Measurements from ENCODE around the gene PNPLA7.
"Not testable (repeated sequence)": the region's sequence is repeated elsewhere in the genome, so short reads cannot be mapped to it uniquely, and the experiment has no call there.

The PNPLA7 gene

DNA sequence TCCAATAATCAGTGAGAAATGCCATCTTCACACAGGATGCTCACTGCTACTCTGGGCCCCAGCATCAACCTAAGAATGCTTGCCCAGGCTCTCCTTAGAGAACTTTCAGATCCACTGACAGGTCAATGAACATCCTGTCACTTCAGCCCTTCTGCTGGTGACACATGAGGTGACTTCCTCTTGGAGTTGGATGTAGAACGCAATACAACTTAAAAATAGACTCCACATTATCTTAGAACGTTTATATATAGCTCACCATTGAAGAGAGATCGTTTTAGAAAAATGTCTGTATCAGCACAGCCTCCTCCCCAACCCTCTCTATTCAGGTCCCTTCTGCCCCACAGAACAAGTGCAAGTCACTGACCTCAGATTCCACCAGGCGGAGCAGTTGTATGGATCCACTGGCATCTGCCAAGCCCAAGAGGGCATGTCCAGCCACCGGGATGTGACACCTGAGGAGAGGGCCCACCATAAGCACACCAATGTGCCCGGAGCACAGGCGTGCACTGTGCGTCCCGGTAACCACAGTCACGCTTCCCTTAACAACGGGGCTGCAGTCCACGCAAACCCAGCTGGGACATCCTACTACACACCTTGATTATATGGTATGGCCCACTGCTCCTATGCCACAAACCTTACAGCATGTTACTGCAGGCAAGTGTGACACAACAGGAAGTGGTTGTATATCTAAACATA lies 25.7 kb upstream of the PNPLA7 start:
- FAIRE-seq = no peak

DNA sequence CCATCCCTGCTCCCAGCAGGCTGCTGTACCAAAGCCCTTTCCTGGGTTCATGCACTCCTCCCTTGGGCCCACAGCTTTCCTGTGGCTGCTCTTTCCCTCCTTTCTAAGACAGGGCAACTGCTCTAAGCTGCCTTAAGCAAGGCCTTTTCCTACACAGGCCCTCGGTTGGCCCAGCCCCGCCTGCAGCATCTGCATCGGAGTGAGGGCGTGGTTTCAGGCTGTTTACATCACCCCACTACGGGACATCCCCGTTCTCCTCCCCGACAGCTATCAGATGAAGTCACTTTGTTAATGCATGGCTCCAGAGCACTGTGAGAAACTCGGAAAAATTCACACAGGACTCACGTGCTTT lies 25.1 kb upstream of the PNPLA7 start:
- FAIRE-seq (no peak), DNase-seq (ENCODE audit: insufficient read length, low spot score) (no peak)

More for the DNA sequence above, 25.7 kb upstream of the PNPLA7 start:
- DNase-seq (ENCODE audit: insufficient read length, low spot score) = no peak

DNA sequence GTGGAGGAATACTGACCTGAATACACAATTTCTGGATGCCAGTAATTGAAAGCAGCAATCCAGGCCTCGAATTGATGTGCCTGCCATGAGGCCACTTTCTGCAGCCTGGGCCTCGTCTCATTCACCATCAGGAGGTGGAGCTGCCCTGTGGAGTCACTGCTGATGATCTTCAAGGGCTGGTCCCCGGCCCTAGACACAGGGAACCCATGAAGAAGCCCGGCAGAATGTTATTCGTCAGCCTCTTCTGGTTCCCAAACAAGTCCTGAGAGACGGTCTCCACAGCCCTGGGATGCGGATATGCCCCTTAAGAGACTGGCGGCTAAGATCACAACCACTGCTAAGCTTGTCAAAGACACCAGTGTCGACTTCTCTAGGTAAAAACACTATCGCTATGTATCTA lies 24.0 kb upstream of the PNPLA7 start:
- FAIRE-seq (no peak), DNase-seq (ENCODE audit: insufficient read length, low spot score) (no peak)

DNA sequence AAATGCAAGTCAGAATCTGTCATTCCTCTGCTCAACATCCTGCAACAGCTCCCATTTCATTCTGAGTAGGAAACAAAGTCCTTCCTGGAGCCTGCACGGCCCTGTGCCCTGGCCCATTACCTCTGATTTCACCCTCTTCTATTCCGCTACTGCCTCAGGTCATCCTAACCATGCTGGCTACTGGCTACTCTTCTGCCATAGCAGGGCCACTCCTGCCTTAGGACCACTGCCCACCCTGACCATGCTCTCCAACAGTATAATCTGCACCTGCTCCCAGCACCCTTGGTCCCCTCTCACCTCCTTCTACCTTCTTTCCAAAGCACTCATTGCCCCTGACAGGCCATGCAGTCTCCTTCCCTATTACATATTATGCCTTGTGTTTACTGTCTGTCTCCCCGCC lies 20.4 kb upstream of the PNPLA7 start:
- FAIRE-seq (no peak), DNase-seq (ENCODE audit: insufficient read length, low spot score) (no peak)

DNA sequence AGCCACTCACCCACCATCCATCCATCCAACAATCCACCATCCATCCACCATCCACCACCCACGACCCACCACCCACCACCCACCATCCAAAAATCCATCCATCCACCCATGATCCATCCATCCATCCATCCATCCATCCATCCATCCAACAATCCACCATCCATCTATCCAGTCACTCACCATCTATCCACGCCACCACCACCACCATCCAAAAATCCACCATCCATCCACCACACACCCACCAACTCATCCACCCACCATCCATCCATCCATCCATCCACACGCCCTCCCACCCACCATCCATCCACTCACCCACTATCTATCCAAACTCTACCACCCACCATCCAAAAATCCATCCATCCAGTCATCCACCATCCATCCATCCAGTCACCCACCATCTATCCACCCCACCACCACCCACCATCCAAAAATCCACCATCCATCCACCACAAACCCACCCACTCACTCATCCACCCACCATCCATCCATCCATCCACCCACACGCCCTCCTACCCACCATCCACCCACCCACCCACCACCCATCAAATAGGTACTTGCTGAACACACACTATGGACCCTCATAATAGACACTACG lies 19.5 kb upstream of the PNPLA7 start:
- FAIRE-seq (no peak), DNase-seq (ENCODE audit: insufficient read length, low spot score) (no peak)

DNA sequence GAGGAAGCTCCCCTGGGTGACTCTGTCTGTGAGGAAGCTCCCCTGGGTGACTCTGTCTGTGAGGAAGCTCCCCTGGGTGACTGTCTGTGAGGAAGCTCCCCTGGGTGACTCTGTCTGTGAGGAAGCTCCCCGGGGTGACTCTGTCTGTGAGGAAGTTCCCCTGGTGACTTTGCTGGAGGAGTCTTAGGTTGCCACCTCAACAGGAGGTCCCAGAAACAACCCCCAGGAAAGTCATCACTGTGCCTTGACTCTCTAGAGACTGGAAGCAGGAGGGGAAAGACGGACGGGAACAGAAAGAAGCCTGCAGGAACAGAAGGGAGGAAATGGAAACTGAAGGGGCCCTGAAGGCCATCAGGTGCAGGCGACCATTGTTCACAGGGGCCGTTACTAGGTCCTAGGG lies 18.2 kb upstream of the PNPLA7 start:
- DNase-seq (ENCODE audit: insufficient read length, low spot score); FAIRE-seq: not testable (repeated sequence)

DNA sequence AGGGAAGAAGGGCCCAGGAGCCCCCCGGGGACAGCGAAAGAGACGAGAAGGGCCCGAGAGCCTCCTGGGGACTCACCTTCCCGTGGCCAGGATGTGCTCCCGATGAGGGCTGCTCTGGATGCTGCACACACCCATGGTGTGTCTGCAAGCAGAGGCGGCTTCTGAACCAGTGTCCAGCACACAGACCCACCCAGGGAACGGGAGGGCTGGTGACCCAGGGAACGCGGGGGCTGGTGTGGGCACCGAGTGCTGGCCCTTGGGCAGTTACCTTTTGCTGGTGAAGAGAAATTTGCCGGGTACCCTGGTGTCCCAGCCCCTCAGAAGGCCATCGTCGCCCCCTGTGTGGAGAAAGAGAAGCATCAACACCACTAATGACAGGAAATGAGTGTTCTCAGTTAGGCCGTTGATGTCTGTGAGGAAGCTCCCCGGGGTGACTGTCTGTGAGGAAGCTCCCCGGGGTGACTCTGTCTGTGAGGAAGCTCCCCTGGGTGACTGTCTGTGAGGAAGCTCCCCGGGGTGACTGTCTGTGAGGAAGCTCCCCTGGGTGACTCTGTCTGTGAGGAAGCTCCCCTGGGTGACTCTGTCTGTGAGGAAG lies 14.7 kb upstream of the PNPLA7 start:
- FAIRE-seq = no peak

DNA sequence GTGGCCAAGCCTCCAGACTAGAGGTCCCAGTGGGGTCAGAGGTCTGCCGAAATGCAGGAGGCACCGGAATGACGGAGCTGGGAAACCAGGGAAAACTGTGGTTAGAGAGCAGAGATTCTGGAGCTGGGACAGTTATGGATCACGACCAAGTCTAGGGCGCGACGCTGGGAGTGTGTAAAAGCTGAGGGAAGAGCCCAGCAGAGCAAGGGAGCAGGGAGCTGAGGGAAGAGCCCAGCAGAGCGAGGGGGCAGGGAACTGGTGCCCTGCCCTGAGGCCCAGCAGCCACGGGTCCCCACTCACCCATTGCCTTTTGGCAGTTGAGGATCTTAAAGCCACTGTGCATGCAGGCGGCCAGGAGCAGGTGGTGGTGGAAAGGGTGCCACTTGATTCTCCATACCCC lies 13.9 kb upstream of the PNPLA7 start:
- DNase-seq (ENCODE audit: insufficient read length, low spot score) (no peak), FAIRE-seq (no peak)

More for the DNA sequence above, 14.7 kb upstream of the PNPLA7 start:
- DNase-seq (ENCODE audit: insufficient read length, low spot score) = no peak

DNA sequence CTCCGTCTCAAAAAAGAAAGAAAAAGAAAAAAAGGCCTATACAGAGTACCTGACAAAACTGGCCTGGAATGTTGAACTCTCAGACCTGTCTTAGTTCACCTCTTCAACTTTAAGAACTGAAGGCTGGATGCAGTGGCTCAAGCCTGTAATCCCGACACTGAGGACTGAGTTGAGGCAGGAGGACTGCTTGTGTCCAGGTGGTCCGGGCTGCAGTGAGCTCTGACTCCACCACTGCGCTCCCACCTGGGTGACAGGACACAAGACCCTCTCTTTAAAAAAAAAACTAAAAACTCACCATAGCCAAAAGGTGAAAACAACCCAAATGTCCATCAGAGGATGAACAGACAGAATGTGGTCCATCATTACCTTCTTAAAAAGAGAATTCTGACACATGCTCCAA lies 7.9 kb upstream of the PNPLA7 start:
- no peak for FAIRE-seq
- no peak for DNase-seq (ENCODE audit: insufficient read length, low spot score)

DNA sequence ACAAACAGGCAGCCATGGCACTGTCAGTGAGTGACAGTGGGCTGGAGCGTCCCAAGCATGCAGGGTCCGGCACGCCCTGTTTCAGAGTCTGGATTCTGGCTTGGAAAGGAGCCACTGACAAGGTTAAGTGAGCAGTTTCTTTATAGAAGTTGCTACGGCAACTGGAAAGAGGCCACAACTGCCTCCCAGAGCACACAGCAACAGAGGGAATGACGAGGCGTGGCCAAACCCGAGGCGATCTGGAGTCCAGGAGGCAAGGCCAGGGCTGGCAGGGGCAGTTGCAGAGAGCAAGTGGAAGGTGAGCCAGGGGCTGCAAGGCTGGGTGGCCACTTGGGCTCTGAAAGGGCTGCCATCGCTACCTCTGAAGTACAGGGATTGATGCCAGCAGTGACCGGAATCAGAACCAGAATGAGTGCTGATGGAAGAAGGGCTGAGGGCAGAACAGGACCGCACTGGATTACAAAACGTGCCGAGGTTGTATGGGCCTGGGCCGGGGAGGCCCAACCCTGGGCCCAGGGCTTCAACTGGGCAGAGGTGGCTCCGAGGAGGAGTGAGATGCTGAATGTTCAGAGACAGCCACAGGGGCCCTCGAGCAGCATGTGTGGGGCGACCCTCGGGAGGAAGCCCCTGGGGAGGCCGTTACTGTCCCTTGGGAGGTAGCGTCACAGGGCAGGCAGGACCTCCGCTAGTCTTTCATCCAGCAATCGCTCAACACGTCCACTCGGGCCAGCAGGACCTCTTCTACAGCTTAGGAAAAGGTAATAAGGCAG lies 6.1 kb upstream of the PNPLA7 start:
- no peak for FAIRE-seq
- no peak for DNase-seq (ENCODE audit: insufficient read length, low spot score)

DNA sequence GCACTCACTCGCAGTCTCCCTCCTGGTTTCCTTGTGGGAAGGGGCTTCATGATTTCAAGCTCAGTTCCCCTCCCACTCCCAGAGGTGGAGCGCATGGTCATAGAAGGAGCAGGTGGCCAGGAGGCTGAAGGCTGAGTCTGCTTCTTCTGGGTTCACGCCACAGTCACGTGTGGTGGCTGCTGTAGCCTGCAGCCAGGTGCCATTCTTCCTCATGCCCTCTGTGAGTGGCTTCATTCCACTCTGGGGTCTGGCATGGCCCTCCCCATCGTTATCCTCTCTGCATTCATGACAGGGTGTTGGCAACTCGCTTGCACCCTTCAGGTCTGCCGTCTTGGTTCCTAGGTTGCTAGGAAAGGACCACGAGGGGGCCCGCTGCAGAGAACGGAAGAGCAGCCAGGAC lies 5.0 kb upstream of the PNPLA7 start:
- DNase-seq (ENCODE audit: insufficient read length, low spot score) (no peak), FAIRE-seq (no peak)

DNA sequence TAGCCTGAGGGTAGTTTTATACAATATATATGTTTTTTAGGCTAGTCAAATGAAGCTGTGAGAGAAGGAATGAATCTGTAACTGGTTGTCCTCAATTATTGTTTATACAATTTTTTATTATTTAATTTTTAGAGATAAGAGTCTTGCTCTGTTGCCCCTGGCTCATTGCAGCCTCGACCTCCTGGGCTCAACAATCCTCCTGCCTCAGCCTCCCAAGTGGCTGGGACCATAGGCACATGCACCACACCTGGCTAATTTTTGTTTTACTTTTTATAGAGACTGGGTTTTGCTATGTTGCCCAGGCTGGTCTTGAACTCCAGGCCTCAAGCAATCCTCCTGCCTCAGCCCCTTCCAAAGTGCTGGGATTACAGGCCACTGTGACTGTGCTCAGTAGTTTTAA lies 4.1 kb upstream of the PNPLA7 start:
- no peak for FAIRE-seq
- DNase-seq (ENCODE audit: insufficient read length, low spot score) = no peak

DNA sequence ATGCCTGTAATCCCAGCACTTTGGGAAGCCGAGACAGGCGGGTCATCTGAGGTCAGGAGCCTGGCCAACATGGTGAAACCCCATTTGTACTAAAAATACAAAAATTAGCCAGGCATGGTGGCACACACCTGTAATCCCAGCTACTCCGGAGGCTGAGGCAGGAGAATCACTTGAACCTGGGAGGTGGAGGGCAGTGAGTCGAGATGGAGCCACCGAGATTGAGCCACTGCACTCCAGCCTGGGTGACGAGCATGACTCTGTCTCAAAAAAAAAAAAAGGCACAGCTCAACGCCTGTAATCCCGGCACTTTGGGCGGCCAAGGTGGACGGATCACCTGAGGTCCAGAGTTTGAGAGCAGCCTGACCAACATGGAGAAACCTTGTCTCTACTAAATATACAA lies 3.5 kb upstream of the PNPLA7 start:
- DNase-seq (ENCODE audit: insufficient read length, low spot score); FAIRE-seq: not testable (repeated sequence)

DNA sequence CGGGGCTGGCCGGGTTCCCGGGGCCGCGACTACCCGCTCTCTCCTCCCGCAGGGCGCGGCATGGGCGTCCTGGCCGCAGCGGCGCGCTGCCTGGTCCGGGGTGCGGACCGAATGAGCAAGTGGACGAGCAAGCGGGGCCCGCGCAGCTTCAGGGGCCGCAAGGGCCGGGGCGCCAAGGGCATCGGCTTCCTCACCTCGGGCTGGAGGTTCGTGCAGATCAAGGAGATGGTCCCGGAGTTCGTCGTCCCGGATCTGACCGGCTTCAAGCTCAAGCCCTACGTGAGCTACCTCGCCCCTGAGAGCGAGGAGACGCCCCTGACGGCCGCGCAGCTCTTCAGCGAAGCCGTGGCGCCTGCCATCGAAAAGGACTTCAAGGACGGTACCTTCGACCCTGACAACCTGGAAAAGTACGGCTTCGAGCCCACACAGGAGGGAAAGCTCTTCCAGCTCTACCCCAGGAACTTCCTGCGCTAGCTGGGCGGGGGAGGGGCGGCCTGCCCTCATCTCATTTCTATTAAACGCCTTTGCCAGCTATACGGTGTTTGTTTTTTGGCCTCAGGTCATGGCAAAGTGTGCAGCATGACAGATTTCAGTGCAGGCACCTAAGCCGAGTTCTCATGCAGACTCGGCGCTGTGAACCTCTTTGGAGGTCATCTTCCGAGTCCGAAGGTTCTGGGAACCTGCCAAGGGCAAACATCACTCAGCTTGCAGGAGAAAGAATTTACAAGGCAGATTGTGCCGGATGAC lies 2.0 kb upstream of the PNPLA7 start:
- DNase-seq (ENCODE audit: insufficient read length, low spot score) = peak; percentile 40
- peak; percentile 39 for FAIRE-seq

DNA sequence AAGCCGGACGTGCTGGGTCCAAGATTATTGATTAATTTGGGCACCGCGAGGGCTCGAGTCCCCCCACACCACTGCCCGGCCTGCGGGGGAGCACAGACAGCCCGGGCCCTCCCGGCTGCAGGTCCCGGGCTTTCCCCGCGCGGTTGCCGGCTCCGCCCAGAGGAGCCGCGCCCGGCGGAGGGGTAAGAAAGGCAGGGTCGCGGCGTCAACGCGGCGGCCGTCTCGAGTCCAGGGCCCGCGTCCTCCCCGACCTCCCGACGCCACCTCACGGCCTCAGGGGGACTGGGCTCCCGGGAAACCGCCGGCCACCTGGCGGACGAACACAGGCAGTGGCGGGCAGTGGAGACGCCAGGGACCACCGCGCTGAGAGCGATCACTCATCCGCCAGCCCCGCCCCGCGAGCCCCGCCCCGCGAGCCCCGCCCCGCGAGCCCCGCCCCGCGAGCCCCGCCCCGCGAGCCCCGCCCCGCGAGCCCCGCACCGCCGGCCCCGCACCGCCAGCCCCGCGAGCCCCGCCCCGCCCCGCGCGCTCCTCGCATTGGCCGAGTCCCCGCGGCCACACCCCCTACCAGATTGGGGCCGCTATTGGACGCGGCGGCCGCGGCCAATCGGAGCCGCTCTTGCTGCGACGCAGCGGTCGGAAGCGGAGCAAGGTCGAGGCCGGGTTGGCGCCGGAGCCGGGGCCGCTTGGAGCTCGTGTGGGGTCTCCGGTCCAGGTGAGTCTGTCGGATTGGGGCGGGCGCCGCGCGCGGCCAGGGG lies 1.2 kb upstream of the PNPLA7 start, which contains the start of gene MRPL41:
Gene MRPL41 (plus strand): TSS at position 616 of the 758 bp plus-strand sequence. CDS start 203 bp downstream, outside the sequence.
- FAIRE-seq = peak; percentile 96

DNA sequence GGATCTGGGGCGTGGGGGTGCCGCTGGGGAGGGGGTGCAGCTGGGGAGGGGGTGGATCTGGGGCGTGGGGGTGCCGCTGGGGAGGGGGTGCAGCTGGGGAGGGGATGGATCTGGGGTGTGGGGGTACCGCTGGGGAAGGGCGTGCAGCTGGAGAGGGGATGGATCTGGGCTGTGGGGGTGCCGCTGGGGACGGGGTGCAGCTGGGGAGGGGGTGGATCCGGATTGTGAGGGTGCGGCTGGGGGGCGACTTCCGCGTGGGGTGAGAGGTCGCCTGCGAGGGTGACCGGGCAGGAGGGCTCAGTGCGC lies 709 bp upstream of the PNPLA7 start:
- not testable (repeated sequence) for FAIRE-seq

More for the DNA sequence above, 1.2 kb upstream of the PNPLA7 start, which contains the start of gene MRPL41:
- DNase-seq (ENCODE audit: insufficient read length, low spot score) = peak; percentile 98

DNA sequence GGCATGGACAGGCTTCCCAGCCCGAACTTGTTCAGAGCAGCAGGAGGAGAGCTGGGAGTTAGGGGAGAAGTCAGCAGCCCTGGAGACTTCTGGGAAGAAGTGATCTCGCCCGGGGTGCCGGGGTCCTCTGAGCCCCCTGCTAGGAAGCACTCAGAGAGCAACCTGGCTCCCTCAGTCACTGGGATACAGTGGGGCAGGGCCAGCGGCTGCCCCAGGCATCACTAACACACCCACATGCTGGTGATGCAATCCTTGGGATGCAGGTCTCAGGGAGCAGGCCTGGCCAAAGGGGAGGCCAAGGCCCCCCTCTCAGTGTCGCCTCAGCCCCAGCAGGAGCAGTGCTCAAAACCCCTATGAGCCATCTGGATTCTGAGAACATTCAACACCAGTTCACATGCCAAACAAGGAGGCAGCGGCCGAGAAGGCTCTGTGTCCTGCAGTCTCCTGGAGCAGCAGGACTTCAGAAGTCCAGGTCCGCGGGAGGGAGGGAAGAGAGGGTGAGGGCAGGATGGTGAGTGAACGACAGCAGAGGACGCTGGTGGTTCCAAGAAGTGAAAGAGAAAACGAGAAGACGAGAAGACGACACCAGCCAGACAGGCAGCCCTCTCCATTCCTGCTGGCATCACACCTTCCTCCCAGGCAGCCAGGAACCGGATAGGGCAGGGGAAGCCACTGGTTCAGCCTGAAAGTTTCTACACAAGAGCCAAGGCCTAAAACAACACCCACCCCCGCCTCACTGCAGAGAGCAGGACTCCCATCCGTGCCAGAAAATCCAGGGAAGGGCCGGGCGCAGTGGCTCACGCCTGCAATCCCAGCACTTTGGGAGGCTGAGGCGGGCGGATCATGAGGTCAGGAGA lies 2.3 kb downstream of the PNPLA7 start:
- FAIRE-seq = no peak
- DNase-seq (ENCODE audit: insufficient read length, low spot score) = no peak

More for the DNA sequence above, 709 bp upstream of the PNPLA7 start:
- DNase-seq (ENCODE audit: insufficient read length, low spot score) = not testable (repeated sequence)

DNA sequence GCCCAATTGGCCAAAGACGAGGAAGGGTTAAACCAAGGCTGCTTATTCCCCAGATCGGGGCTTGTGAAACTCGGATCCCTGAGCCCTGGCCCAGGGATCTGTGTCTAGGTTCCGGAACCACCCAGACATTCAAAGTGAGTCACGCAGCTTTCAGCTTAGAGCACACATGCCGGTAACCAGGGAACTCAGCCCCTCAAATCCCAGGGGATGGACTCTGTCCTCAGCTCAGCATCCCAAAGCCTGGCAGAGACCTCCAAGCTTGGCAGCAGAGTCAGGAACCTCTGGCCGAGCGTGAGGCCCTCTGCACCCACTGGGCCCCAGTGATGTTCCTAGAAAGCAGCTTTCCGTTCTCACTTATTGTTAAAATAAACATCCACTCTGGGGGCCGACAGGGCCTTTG lies 5.1 kb downstream of the PNPLA7 start:
- DNase-seq (ENCODE audit: insufficient read length, low spot score) (no peak), FAIRE-seq (no peak)

DNA sequence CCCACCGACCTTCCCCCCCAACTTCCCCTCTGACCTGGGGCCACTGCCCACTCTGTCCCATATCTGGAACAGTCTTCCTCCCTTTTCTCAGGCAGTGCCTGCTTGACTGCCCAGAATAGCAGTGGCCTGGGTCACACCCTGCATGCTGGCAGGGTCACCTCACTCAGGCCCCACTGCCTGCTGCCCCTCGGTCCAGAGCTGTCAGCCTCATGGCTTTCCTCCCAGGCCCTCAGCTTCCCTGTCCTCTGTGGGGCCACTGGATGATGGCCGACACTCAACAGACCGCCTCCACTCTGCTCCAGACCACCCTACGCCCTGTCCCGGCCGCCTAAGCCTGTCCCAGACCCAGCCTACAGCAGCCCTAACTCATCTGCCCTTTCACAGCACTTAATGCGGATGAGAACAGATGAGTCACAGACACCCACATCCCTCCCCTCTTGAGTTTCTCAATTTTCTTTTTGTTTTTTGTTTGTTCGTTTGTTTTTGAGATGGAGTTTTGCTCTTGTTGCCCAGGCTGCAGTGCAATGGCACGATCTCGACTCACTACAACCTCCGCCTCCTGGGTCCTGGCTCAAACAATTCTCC lies 5.9 kb downstream of the PNPLA7 start:
- no peak for DNase-seq (ENCODE audit: insufficient read length, low spot score)
- FAIRE-seq = no peak

All from GM19239 (cell line).